ENCODE results near the gene GPC5.

GPC5 gene

GRCh38 chr13:91632086-91632485 is 233.7 kb downstream of the GPC5 start:
- H3K4me3 ChIP-seq (ENCODE audit: low read depth, low read length) = no peak overlapping the region
- no peak for TF ChIP-seq CTCF (IDR thresholded peaks at IDR 0.05; ENCODE audit: low read depth, low read length)
- no peak for DNase-seq (ENCODE audit: low read depth, low spot score)
- in situ Hi-C loops (cut with HindIII; ENCODE audit: low sequenced_read_pairs) = no loop called here

GRCh38 chr13:91639330-91639729 is 240.9 kb downstream of the GPC5 start:
- TF ChIP-seq CTCF (IDR thresholded peaks at IDR 0.05; ENCODE audit: low read depth, low read length) = no peak
- DNase-seq (ENCODE audit: low read depth, low spot score) = no peak

GRCh38 chr13:91643394-91643793 is 245.0 kb downstream of the GPC5 start:
- no peak overlapping the region for H3K4me3 ChIP-seq (ENCODE audit: low read depth, low read length)
- TF ChIP-seq CTCF (IDR thresholded peaks at IDR 0.05; ENCODE audit: low read depth, low read length) = no peak
- no peak for DNase-seq (ENCODE audit: low read depth, low spot score)
- in situ Hi-C loops (cut with HindIII; ENCODE audit: low sequenced_read_pairs) = no loop called here

More at GRCh38 chr13:91639330-91639729, 240.9 kb downstream of the GPC5 start:
- in situ Hi-C loops (cut with HindIII; ENCODE audit: low sequenced_read_pairs) = no loop called here
- no peak overlapping the region for H3K4me3 ChIP-seq (ENCODE audit: low read depth, low read length)

GRCh38 chr13:91644806-91645205 is 246.4 kb downstream of the GPC5 start:
- H3K4me3 ChIP-seq (ENCODE audit: low read depth, low read length) = no peak overlapping the region
- DNase-seq (ENCODE audit: low read depth, low spot score) = no peak
- no peak for TF ChIP-seq CTCF (IDR thresholded peaks at IDR 0.05; ENCODE audit: low read depth, low read length)
- in situ Hi-C loops (cut with HindIII; ENCODE audit: low sequenced_read_pairs) = no loop called here

- in situ Hi-C loops (cut with HindIII; ENCODE audit: low sequenced_read_pairs) = no loop called here
- TF ChIP-seq CTCF (IDR thresholded peaks at IDR 0.05; ENCODE audit: low read depth, low read length) = peak; percentile 61
- no peak overlapping the region for H3K4me3 ChIP-seq (ENCODE audit: low read depth, low read length)
- peak; percentile 56 for DNase-seq (ENCODE audit: low read depth, low spot score)
Observed at GRCh38 chr13:91647361-91647990, 249.1 kb downstream of the GPC5 start.

GRCh38 chr13:91648012-91648411 is 249.6 kb downstream of the GPC5 start:
- DNase-seq (ENCODE audit: low read depth, low spot score) = no peak
- in situ Hi-C loops (cut with HindIII; ENCODE audit: low sequenced_read_pairs) = no loop called here
- H3K4me3 ChIP-seq (ENCODE audit: low read depth, low read length) = no peak overlapping the region
- TF ChIP-seq CTCF (IDR thresholded peaks at IDR 0.05; ENCODE audit: low read depth, low read length) = no peak
